K562 (cell line): Measurements from ENCODE around the gene WDR18. TPM values are rescaled to one million over a fixed set of nuclear protein-coding genes. Genes with fewer than 3 reads are reported as not detected.

Experiments
- ATAC-seq: fragments of 200-7000 bp; cut with Tn5 transposase; 3 replicates; pipeline ENCODE4 v1.9.1; 2020; ENCODE audit warnings: moderate library complexity
- BruUV-seq: library from RNA; stranded (reverse); fragments of 400-500 nt; replicated peaks from 2 replicates; lab custom pipeline; 2021; lab: Mats Ljungman, UMichigan
- CTCF ChIA-PET: fragments of 300-600 bp; formaldehyde crosslinking; extraction: SDS; loops from one replicate; lab custom pipeline; 2021; ENCODE audit warnings: low intra/inter-chr PET ratio; lab: Yijun Ruan, JAX
- POLR2A ChIA-PET: fragments of 300-600, 350-650 bp; sonication (Branson Sonifier 250); formaldehyde crosslinking; extraction: SDS; loops from one replicate; lab custom pipeline; 2021; ENCODE audit warnings: antibody characterized with exemption, inconsistent platforms; lab: Yijun Ruan, JAX
- DNase-seq, 4 experiments: peaks; one replicate each; pipeline versions ENCODE4 v3.0.0 to v3.0.0-alpha.2; 2011 to 2018; ENCODE audit warnings: low spot score in 3 of 4, mixed read lengths in 3 of 4; ENCODE audit errors: extremely low read depth in 1 of 4
- FAIRE-seq: peaks from 2 replicates; lab custom pipeline; 2011; peaks lifted over from hg19 to GRCh38; lab: Jason Lieb, UNC
- H2AFZ ChIP-seq: 2 replicates; pipeline ENCODE4 v1.6.0; 2011; ENCODE audit warnings: low read depth, low read length, control low read depth, inconsistent platforms
- H3K27ac ChIP-seq: fragments of 200-600 bp; 3 replicates; pipeline ENCODE4 v1.8.0; 2011; ENCODE audit warnings: low read depth, mild to moderate bottlenecking, control low read depth, inconsistent platforms, low read length, moderate library complexity, mixed read lengths; ENCODE audit errors: extremely low read depth
- H3K27me3 ChIP-seq, 2 experiments: fragments of 300-600 bp in 1 of 2; 2 replicates in 1 of 2; 3 replicates in 1 of 2; pipeline versions ENCODE4 v1.6.0 to v1.8.0; 2011; ENCODE audit warnings: inconsistent platforms in 2 of 2, low read length in 2 of 2, mild to moderate bottlenecking in 1 of 2, mixed read lengths in 1 of 2, moderate library complexity in 1 of 2; ENCODE audit not compliant: control insufficient read depth in 2 of 2, insufficient read depth in 2 of 2
- H3K36me3 ChIP-seq: fragments of 300-600 bp; 3 replicates; pipeline ENCODE4 v1.8.0; 2011; ENCODE audit warnings: mild to moderate bottlenecking, low read length, inconsistent platforms; ENCODE audit not compliant: control insufficient read depth, insufficient read depth
- H3K4me1 ChIP-seq, 2 experiments: fragments of 200-600 bp in 1 of 2; replicated peaks in 1 of 2; 2 replicates in 1 of 2; 3 replicates in 1 of 2; pipeline versions ENCODE4 v1.5.1 to v1.8.0; 2011; ENCODE audit warnings: inconsistent platforms in 2 of 2, low read length in 2 of 2, mild to moderate bottlenecking in 1 of 2, mixed read lengths in 1 of 2, moderate library complexity in 1 of 2; ENCODE audit not compliant: control insufficient read depth in 2 of 2, insufficient read depth in 2 of 2
- H3K4me2 ChIP-seq: 2 replicates; pipeline ENCODE4 v1.6.1; 2011; ENCODE audit warnings: low read length, control low read depth, inconsistent platforms, mixed read lengths; ENCODE audit not compliant: insufficient read depth
- H3K4me3 ChIP-seq: fragments of 200-600 bp; sonication (generic), shearing (Covaris generic); 2 replicates; pipeline ENCODE4 v1.5.1; 2016; ENCODE audit warnings: control low read depth, inconsistent platforms
- H3K79me2 ChIP-seq: fragments of 200-600 bp; 3 replicates; pipeline ENCODE4 v1.8.0; 2011; ENCODE audit warnings: low read length, inconsistent platforms; ENCODE audit not compliant: control insufficient read depth, insufficient read depth
- H3K9ac ChIP-seq, 2 experiments: 2 replicates each; pipeline versions ENCODE4 v1.6.0 to v1.6.1; 2011; ENCODE audit warnings: low read depth in 2 of 2, low read length in 2 of 2, control low read depth in 1 of 2, inconsistent platforms in 1 of 2, mild to moderate bottlenecking in 1 of 2, mixed read lengths in 1 of 2; ENCODE audit not compliant: insufficient read depth in 1 of 2
- H3K9me1 ChIP-seq: one replicate; pipeline ENCODE4 v1.6.0; 2011; ENCODE audit warnings: inconsistent platforms, mild to moderate bottlenecking, low read length, moderate library complexity; ENCODE audit not compliant: control insufficient read depth, insufficient read depth
- H3K9me3 ChIP-seq: replicated peaks from 2 replicates; pipeline ENCODE4 v1.5.1; 2011; ENCODE audit warnings: low read depth, low read length, inconsistent platforms; ENCODE audit not compliant: control insufficient read depth, insufficient read depth
- H4K20me1 ChIP-seq: replicated peaks from 2 replicates; pipeline ENCODE4 v1.6.1; 2011; ENCODE audit warnings: low read length, inconsistent platforms, mixed read lengths; ENCODE audit not compliant: control insufficient read depth, insufficient read depth
- BHLHE40 ChIP-seq: IDR thresholded peaks from 2 replicates; pipeline ENCODE4 v1.6.1; 2011; ENCODE audit warnings: low read length, improper control_type of control experiment
- CGGBP1 ChIP-seq: fragments of 250-450 bp; sonication (Bioruptor Pico); IDR thresholded peaks from 2 replicates; pipeline ENCODE4 v1.9.0; 2021; ENCODE audit warnings: mild to moderate bottlenecking
- CXXC5 ChIP-seq: fragments of 250-450 bp; sonication (Bioruptor Pico); IDR thresholded peaks from 2 replicates; pipeline ENCODE4 v1.8.0; 2022; ENCODE audit warnings: inconsistent platforms, mild to moderate bottlenecking, moderate library complexity
- EGR1 ChIP-seq: fragments of 450-650 bp; conservative IDR thresholded peaks from 2 replicates; pipeline ENCODE4 v1.6.1; 2017; ENCODE audit warnings: mild to moderate bottlenecking
- ESRRA ChIP-seq: fragments of 450-650 bp; IDR thresholded peaks from 2 replicates; pipeline ENCODE4 v1.6.1; 2014; ENCODE audit warnings: low read depth, mild to moderate bottlenecking, moderate library complexity, borderline replicate concordance
- FOXM1 ChIP-seq, 2 experiments: fragments of 450-650 bp in 1 of 2; sonication (generic) in 1 of 2; formaldehyde crosslinking in 1 of 2; IDR thresholded peaks; 2 replicates each; pipeline versions ENCODE4 v1.6.1 to v1.9.0; 2017 to 2022; ENCODE audit warnings: low read depth in 2 of 2, mild to moderate bottlenecking in 2 of 2, missing genetic modification reagents in 1 of 2, moderate library complexity in 1 of 2
- HDAC1 ChIP-seq, 2 experiments: fragments of 450-650 bp; IDR thresholded peaks; 2 replicates each; pipeline ENCODE4 v1.6.1; 2016 to 2017; ENCODE audit warnings: inconsistent platforms in 1 of 2, mild to moderate bottlenecking in 1 of 2, moderate library complexity in 1 of 2
- HMGN3 ChIP-seq: IDR thresholded peaks from 2 replicates; pipeline ENCODE4 v1.6.1; 2011; ENCODE audit warnings: borderline replicate concordance, low read depth, mild to moderate bottlenecking, mixed read lengths, low read length; ENCODE audit not compliant: insufficient read length; ENCODE audit errors: extremely low read depth
- MAX ChIP-seq: sonication (generic); formaldehyde crosslinking; IDR thresholded peaks from 2 replicates; pipeline ENCODE4 v1.9.0; 2022; ENCODE audit warnings: mild to moderate bottlenecking, missing genetic modification reagents
- PHF21A ChIP-seq: fragments of 450-650 bp; IDR thresholded peaks from 2 replicates; pipeline ENCODE4 v1.6.1; 2017; ENCODE audit warnings: low read depth, borderline replicate concordance
- POLR2G ChIP-seq: fragments of 200-400 bp; formaldehyde crosslinking; IDR thresholded peaks from 2 replicates; pipeline ENCODE4 v1.6.1; 2017; ENCODE audit warnings: low read depth, mild to moderate bottlenecking, antibody characterized with exemption, low read length, moderate library complexity
- PTRF ChIP-seq: fragments of 450-650 bp; IDR thresholded peaks from 2 replicates; pipeline ENCODE4 v1.6.1; 2016; ENCODE audit warnings: mild to moderate bottlenecking, missing genetic modification characterization, missing compliant biosample characterization
- RBM22 ChIP-seq: fragments of 200-400 bp; formaldehyde crosslinking; IDR thresholded peaks from 2 replicates; pipeline ENCODE4 v1.6.1; 2018; ENCODE audit warnings: low read length, low read depth; ENCODE audit not compliant: poor library complexity, severe bottlenecking
- SUPT5H ChIP-seq: fragments of 450-650 bp; IDR thresholded peaks from 2 replicates; pipeline ENCODE4 v1.6.1; 2016
- TEAD4 ChIP-seq, 2 experiments: sonication (generic) in 1 of 2; formaldehyde crosslinking in 1 of 2; IDR thresholded peaks; 2 replicates each; pipeline versions ENCODE4 v1.6.1 to v1.8.0; 2012 to 2022; ENCODE audit warnings: borderline replicate concordance in 1 of 2, inconsistent platforms in 1 of 2, low read length in 1 of 2, mild to moderate bottlenecking in 1 of 2, missing genetic modification reagents in 1 of 2
- ZBTB33 ChIP-seq: sonication (generic); formaldehyde crosslinking; IDR thresholded peaks from 2 replicates; pipeline ENCODE4 v1.8.1; 2023; ENCODE audit warnings: mild to moderate bottlenecking, missing genetic modification reagents
- ZBTB5 ChIP-seq: fragments of 450-650 bp; IDR thresholded peaks from 2 replicates; pipeline ENCODE4 v1.6.1; 2017; ENCODE audit warnings: antibody characterized with exemption
- WGBS: fragments of 100-300 bp; shearing (Covaris generic); methylation state at CpG from one replicate; pipeline ENCODE4 v1.1.6; 2016; ENCODE audit warnings: low coverage, mixed read lengths; ENCODE audit not compliant: insufficient coverage; ENCODE audit errors: missing lambda C conversion rate; 5-methylcytosine and 5-hydroxymethylcytosine counted together
- in situ Hi-C: fragments of 300-500 bp; cut with MboI; formaldehyde crosslinking; loops from 4 replicates; pipeline ENCODE4 v1.15.0; 2018; ENCODE audit warnings: inconsistent platforms, mixed read lengths
- intact Hi-C: fragments of 100-400 bp; cut with micrococcal nuclease; formaldehyde crosslinking; loops from 2 replicates; pipeline ENCODE4 v1.14.2; 2022
- polyA plus RNA-seq, 8 experiments: library from polyadenylated mRNA; depleted of rRNA in 4 of 8; stranded (reverse) in 5 of 8; unstranded in 3 of 8; fragments of >200 nt; fragmentation: Nextera tagmentation in 2 of 8; fragmentation: Illumina TruSeq in 1 of 8; extraction: Ambion mirVana in 2 of 8; extraction: Trizol in 1 of 8; gene quantifications; 2 replicates each; pipeline versions ENCODE4 v1.2.1 to v1.2.3, GENCODE V29; 2011 to 2014; ENCODE audit warnings: inconsistent platforms in 1 of 8, missing spikeins in 1 of 8
- total RNA-seq, 7 experiments: library from RNA; depleted of rRNA in 6 of 7; stranded (reverse); fragments of >200 nt in 6 of 7; fragmentation: Illumina TruSeq in 2 of 7; extraction: Trizol in 2 of 7; gene quantifications; 2 replicates each; pipeline versions ENCODE4 v1.2.1 to v1.2.3, GENCODE V29; 2011 to 2021; ENCODE audit warnings: low replicate concordance in 1 of 7

Gene WDR18
- total and polyA plus RNA-seq, 9 of the 15 experiments (the other 6 are each of a cell fraction or from before 2014, with no cell fraction given): 0.65 to 181 (median 30.1) TPM

GRCh38 chr19:993831-994393 is 9.8 kb downstream of the WDR18 start:
- H2AFZ ChIP-seq: no peak overlapping the region
- DNase-seq (no peak), FAIRE-seq (no peak), ATAC-seq (0 out of 3 replicates have a peak, but pooled peaks have one; percentile 8)
- no peaks in the 10 kb centered on the region for H3K79me2 ChIP-seq
- no peaks in the 10 kb centered on the region for H3K9me3 ChIP-seq
- H3K4me1 ChIP-seq: peaks cover 13 to 81% of the 10 kb centered on the region in 2 experiments; a peak in 4 of 5 replicates
- no peak overlapping the region for H3K27ac ChIP-seq
- POLR2A ChIA-PET: interaction anchor here (1.4 kb wide), 1 partner anchor 26 kb away, joined by 5 read pairs; no protein-coding TSS in a partner anchor
- WGBS: 85% methylated on average over 28 of the region's 43 CpGs
- intact Hi-C loops: no loop called here
- H3K9me1 ChIP-seq: peaks cover 6% of the 10 kb centered on the region
- no TSS peak for BruUV-seq
- H3K4me3 ChIP-seq: no peak overlapping the region
- no peaks in the 10 kb centered on the region for H3K27me3 ChIP-seq
- H3K36me3 ChIP-seq: peaks cover 60% of the 10 kb centered on the region; the same call in 2 of the 3 replicates
- TF ChIP-seq FOXM1 (IDR thresholded peaks at IDR 0.05; ENCODE audit: low read depth): no peak
- TF ChIP-seq FOXM1 (CRISPR knock-in tag; IDR thresholded peaks at IDR 0.05; ENCODE audit: low read depth): 0 out of 2 replicates have a peak, but pooled peaks have one; percentile 39
- peak; percentile 84 for TF ChIP-seq ZBTB33 (CRISPR knock-in tag)
- TF ChIP-seq HDAC1 (IDR thresholded peaks at IDR 0.05): no peak
- peak; percentile 42 for TF ChIP-seq POLR2G
- TF ChIP-seq RBM22: peak; percentile 25
- TF ChIP-seq CGGBP1: no peak
- TF ChIP-seq TEAD4 (IDR thresholded peaks at IDR 0.05; ENCODE audit: low read length): no peak
- no peak for TF ChIP-seq TEAD4 (CRISPR knock-in tag; IDR thresholded peaks at IDR 0.05; ENCODE audit: borderline replicate concordance)
- peak; percentile 39 for TF ChIP-seq HMGN3
- TF ChIP-seq PTRF (tag): no peak
- 0 out of 2 replicates have a peak, but pooled peaks have one; percentile 31 for TF ChIP-seq SUPT5H
- peak; percentile 72; the same call in 1 of the 2 replicates for TF ChIP-seq PHF21A
- no peak for TF ChIP-seq CXXC5 (CRISPR knock-in tag)
- TF ChIP-seq MAX: no peak
- TF ChIP-seq ZBTB5: no peak
- no peak for TF ChIP-seq ESRRA
- TF ChIP-seq BHLHE40: no peak
- peak; percentile 26; the same call in 1 of the 2 replicates for TF ChIP-seq EGR1
- peak overlapping the region in 1 of 2 experiments; percentile 58; a peak in 1 of 4 replicates for H3K9ac ChIP-seq
- no peaks in the 10 kb centered on the region; the same call in 1 of the 2 replicates for H4K20me1 ChIP-seq
- no peak overlapping the region for H3K4me2 ChIP-seq
- CTCF ChIA-PET: no interaction called here
- in situ Hi-C loops: no loop called here
